Dendritic cell treated with granulocyte-macrophage colony-stimulating factor and Interleukin-4, amounts not matched to agents 40 ng/mL and 50 ng/mL, for 4 days (primary cell): ENCODE measurements around the gene TENT5C.

Source experiments
- H3K27ac Mint-ChIP-seq: one replicate; pipeline ENCODE4 v1.8.0; 2022; ENCODE audit warnings: mild to moderate bottlenecking, mixed read lengths
- H3K27me3 Mint-ChIP-seq: one replicate; pipeline ENCODE4 v1.8.0; 2022; ENCODE audit warnings: mild to moderate bottlenecking, mixed read lengths
- H3K36me3 Mint-ChIP-seq: one replicate; pipeline ENCODE4 v1.8.0; 2022; ENCODE audit warnings: low read depth, mixed read lengths
- H3K4me1 Mint-ChIP-seq: one replicate; pipeline ENCODE4 v1.8.0; 2022; ENCODE audit warnings: low read depth, mixed read lengths
- H3K4me3 Mint-ChIP-seq: one replicate; pipeline ENCODE4 v1.8.0; 2022; ENCODE audit warnings: mild to moderate bottlenecking, moderate library complexity, mixed read lengths
- H3K9me3 Mint-ChIP-seq: one replicate; pipeline ENCODE4 v1.8.0; 2022; ENCODE audit warnings: mixed read lengths
- intact Hi-C: fragments of 100-400 bp; cut with micrococcal nuclease; formaldehyde crosslinking; loops from one replicate; pipeline ENCODE4 v1.15.0; 2022

TENT5C gene

GRCh38 chr1:117579221-117579906 lies 26.5 kb upstream of the TENT5C start:
- Mint-ChIP-seq H3K27me3 (no peaks in the 10 kb centered on the region), H3K9me3 (no peaks in the 10 kb centered on the region), H3K27ac (no peak overlapping the region), H3K4me3 (no peak overlapping the region), H3K4me1 (no peaks in the 10 kb centered on the region), H3K36me3 (no peaks in the 10 kb centered on the region)
- intact Hi-C loops = no loop called here

GRCh38 chr1:117580436-117580835 lies 25.4 kb upstream of the TENT5C start:
- no peak overlapping the region for H3K27ac Mint-ChIP-seq
- H3K27me3 Mint-ChIP-seq = no peaks in the 10 kb centered on the region
- H3K9me3 Mint-ChIP-seq = no peaks in the 10 kb centered on the region
- no peaks in the 10 kb centered on the region for H3K36me3 Mint-ChIP-seq
- intact Hi-C loops = no loop called here
- no peaks in the 10 kb centered on the region for H3K4me1 Mint-ChIP-seq
- H3K4me3 Mint-ChIP-seq = no peak overlapping the region

GRCh38 chr1:117580882-117581281 lies 25.0 kb upstream of the TENT5C start:
- H3K4me1 Mint-ChIP-seq = no peaks in the 10 kb centered on the region
- intact Hi-C loops = no loop called here
- H3K27ac Mint-ChIP-seq = no peak overlapping the region
- no peaks in the 10 kb centered on the region for H3K9me3 Mint-ChIP-seq
- no peaks in the 10 kb centered on the region for H3K36me3 Mint-ChIP-seq
- no peaks in the 10 kb centered on the region for H3K27me3 Mint-ChIP-seq
- H3K4me3 Mint-ChIP-seq = no peak overlapping the region

GRCh38 chr1:117581391-117581943 lies 24.4 kb upstream of the TENT5C start:
- Mint-ChIP-seq H3K4me3 (no peak overlapping the region), H3K36me3 (no peaks in the 10 kb centered on the region), H3K27ac (no peak overlapping the region), H3K9me3 (no peaks in the 10 kb centered on the region), H3K4me1 (no peaks in the 10 kb centered on the region), H3K27me3 (no peaks in the 10 kb centered on the region)
- intact Hi-C loops = no loop called here

- intact Hi-C loops = no loop called here
- no peaks in the 10 kb centered on the region for H3K4me1 Mint-ChIP-seq
- no peak overlapping the region for H3K27ac Mint-ChIP-seq
- H3K36me3 Mint-ChIP-seq = no peaks in the 10 kb centered on the region
- no peaks in the 10 kb centered on the region for H3K27me3 Mint-ChIP-seq
- no peaks in the 10 kb centered on the region for H3K9me3 Mint-ChIP-seq
- no peak overlapping the region for H3K4me3 Mint-ChIP-seq
These were observed 23.4 kb upstream of the TENT5C start for GRCh38 chr1:117582451-117582850.

GRCh38 chr1:117583247-117583646 lies 22.6 kb upstream of the TENT5C start:
- Mint-ChIP-seq H3K4me1 (no peaks in the 10 kb centered on the region), H3K27ac (no peak overlapping the region), H3K27me3 (no peaks in the 10 kb centered on the region), H3K9me3 (no peaks in the 10 kb centered on the region), H3K4me3 (no peak overlapping the region), H3K36me3 (no peaks in the 10 kb centered on the region)
- intact Hi-C loops = no loop called here

- intact Hi-C loops = no loop called here
- Mint-ChIP-seq H3K4me3 (no peak overlapping the region), H3K4me1 (no peaks in the 10 kb centered on the region), H3K27me3 (no peaks in the 10 kb centered on the region), H3K9me3 (no peaks in the 10 kb centered on the region), H3K27ac (no peak overlapping the region), H3K36me3 (no peaks in the 10 kb centered on the region)
These were observed 21.7 kb upstream of the TENT5C start for GRCh38 chr1:117584181-117584580.

- no peak overlapping the region for H3K27ac Mint-ChIP-seq
- intact Hi-C loops = no loop called here
- H3K36me3 Mint-ChIP-seq = no peaks in the 10 kb centered on the region
- H3K9me3 Mint-ChIP-seq = no peaks in the 10 kb centered on the region
- peaks cover 5% of the 10 kb centered on the region for H3K4me1 Mint-ChIP-seq
- no peak overlapping the region for H3K4me3 Mint-ChIP-seq
- H3K27me3 Mint-ChIP-seq = no peaks in the 10 kb centered on the region
These were observed 20.8 kb upstream of the TENT5C start for GRCh38 chr1:117585086-117585485.

- Mint-ChIP-seq H3K4me3 (no peak overlapping the region), H3K9me3 (no peaks in the 10 kb centered on the region), H3K36me3 (no peaks in the 10 kb centered on the region), H3K27ac (no peak overlapping the region), H3K27me3 (no peaks in the 10 kb centered on the region), H3K4me1 (peaks cover 5% of the 10 kb centered on the region)
- intact Hi-C loops = no loop called here
These were observed 19.5 kb upstream of the TENT5C start for GRCh38 chr1:117586337-117586736.

- Mint-ChIP-seq H3K27me3 (no peaks in the 10 kb centered on the region), H3K4me3 (no peak overlapping the region), H3K27ac (no peak overlapping the region), H3K4me1 (peaks cover 5% of the 10 kb centered on the region), H3K9me3 (no peaks in the 10 kb centered on the region), H3K36me3 (no peaks in the 10 kb centered on the region)
- intact Hi-C loops = no loop called here
These were observed 18.9 kb upstream of the TENT5C start for GRCh38 chr1:117586747-117587498.

- intact Hi-C loops = no loop called here
- Mint-ChIP-seq H3K9me3 (no peaks in the 10 kb centered on the region), H3K27ac (no peak overlapping the region), H3K36me3 (no peaks in the 10 kb centered on the region), H3K4me3 (no peak overlapping the region), H3K4me1 (peaks cover 5% of the 10 kb centered on the region), H3K27me3 (no peaks in the 10 kb centered on the region)
These were observed 18.1 kb upstream of the TENT5C start for GRCh38 chr1:117587499-117588356.

GRCh38 chr1:117589544-117589943 lies 16.3 kb upstream of the TENT5C start:
- Mint-ChIP-seq H3K27ac (no peak overlapping the region), H3K27me3 (no peaks in the 10 kb centered on the region), H3K4me1 (peaks cover 5% of the 10 kb centered on the region), H3K4me3 (no peak overlapping the region), H3K9me3 (no peaks in the 10 kb centered on the region), H3K36me3 (no peaks in the 10 kb centered on the region)
- intact Hi-C loops = no loop called here

- H3K4me1 Mint-ChIP-seq = peaks cover 5% of the 10 kb centered on the region
- no peak overlapping the region for H3K27ac Mint-ChIP-seq
- intact Hi-C loops = no loop called here
- no peaks in the 10 kb centered on the region for H3K36me3 Mint-ChIP-seq
- no peaks in the 10 kb centered on the region for H3K9me3 Mint-ChIP-seq
- no peaks in the 10 kb centered on the region for H3K27me3 Mint-ChIP-seq
- no peak overlapping the region for H3K4me3 Mint-ChIP-seq
These were observed 15.4 kb upstream of the TENT5C start for GRCh38 chr1:117590273-117590925.
